ENCODE data around the gene ARHGAP22.

- TF ChIP-seq CTCF (IDR thresholded peaks at IDR 0.05) (no peak), ZFX (IDR thresholded peaks at IDR 0.05; ENCODE audit: borderline replicate concordance) (no peak)
These were observed 99.3 kb downstream of the ARHGAP22 start for GRCh38 chr10:48505394-48506112.
